Gastrocnemius medialis (tissue), 4 donors: Measurements from ENCODE around the gene NELFA.

Experiments used
- CTCF ChIP-seq, 5 experiments: fragments of 450-650 bp in 3 of 5; fragments of 200-600 bp in 2 of 5; sonication (generic) in 2 of 5; IDR thresholded peaks in 4 of 5; conservative IDR thresholded peaks in 1 of 5; 1 replicate in 4 of 5; 2 replicates in 1 of 5; pipeline ENCODE4 v1.5.1; 2016 to 2019; ENCODE audit warnings: antibody characterized with exemption in 5 of 5, mild to moderate bottlenecking in 3 of 5, moderate library complexity in 3 of 5
- POLR2A ChIP-seq, 2 donors: fragments of 450-650 bp; IDR thresholded peaks; one replicate each; pipeline ENCODE4 v1.6.1; 2017; ENCODE audit warnings: antibody characterized with exemption in 2 of 2, mild to moderate bottlenecking in 2 of 2, moderate library complexity in 2 of 2

- TF ChIP-seq CTCF (IDR thresholded peaks at IDR 0.05 in 4 of 5, conservative IDR thresholded peaks at IDR 0.05 in 1 of 5) (no peak), POLR2A (IDR thresholded peaks at IDR 0.05) (no peak)
Measured at GRCh38 chr4:1987721-1988326, 20.9 kb downstream of the NELFA start.
